RPMI8226 (cell line): Measurements from ENCODE around the gene PLPPR1.

Source experiments
- DNase-seq: peaks from one replicate; pipeline ENCODE4 v3.0.0-alpha.2; 2015

PLPPR1 gene

GRCh38 chr9:101050650-101051049, 22.1 kb downstream of the PLPPR1 start:
- DNase-seq = no peak

GRCh38 chr9:101054657-101055056, 26.1 kb downstream of the PLPPR1 start:
- DNase-seq = no peak

- no peak for DNase-seq
Observed at GRCh38 chr9:101055516-101055915, 27.0 kb downstream of the PLPPR1 start.

- no peak for DNase-seq
Observed at GRCh38 chr9:101062686-101063085, 34.2 kb downstream of the PLPPR1 start.

GRCh38 chr9:101063192-101063591, 34.7 kb downstream of the PLPPR1 start:
- no peak for DNase-seq

GRCh38 chr9:101064206-101064605, 35.7 kb downstream of the PLPPR1 start:
- no peak for DNase-seq

- DNase-seq = no peak
Observed at GRCh38 chr9:101065930-101066329, 37.4 kb downstream of the PLPPR1 start.

GRCh38 chr9:101068696-101069095, 40.2 kb downstream of the PLPPR1 start:
- DNase-seq = no peak

- DNase-seq = no peak
Observed at GRCh38 chr9:101072259-101072658, 43.7 kb downstream of the PLPPR1 start.

GRCh38 chr9:101073122-101073521, 44.6 kb downstream of the PLPPR1 start:
- DNase-seq = no peak

GRCh38 chr9:101081641-101082040, 53.1 kb downstream of the PLPPR1 start:
- DNase-seq = no peak

- no peak for DNase-seq
Observed at GRCh38 chr9:101083448-101084202, 55.1 kb downstream of the PLPPR1 start.

- DNase-seq = no peak
Observed at GRCh38 chr9:101087426-101087825, 58.9 kb downstream of the PLPPR1 start.

GRCh38 chr9:101092922-101093321, 64.4 kb downstream of the PLPPR1 start:
- DNase-seq = no peak

GRCh38 chr9:101093620-101094019, 65.1 kb downstream of the PLPPR1 start:
- no peak for DNase-seq

GRCh38 chr9:101094686-101095085, 66.2 kb downstream of the PLPPR1 start:
- DNase-seq = no peak

- no peak for DNase-seq
Observed at GRCh38 chr9:101097210-101097609, 68.7 kb downstream of the PLPPR1 start.

GRCh38 chr9:101098392-101098791, 69.9 kb downstream of the PLPPR1 start:
- DNase-seq = no peak

- no peak for DNase-seq
Observed at GRCh38 chr9:101114317-101114716, 85.8 kb downstream of the PLPPR1 start.

- DNase-seq = no peak
Observed at GRCh38 chr9:101115102-101115501, 86.6 kb downstream of the PLPPR1 start.

GRCh38 chr9:101117161-101117560, 88.6 kb downstream of the PLPPR1 start:
- no peak for DNase-seq

GRCh38 chr9:101119206-101119819, 90.8 kb downstream of the PLPPR1 start:
- DNase-seq = peak; percentile 48

GRCh38 chr9:101121836-101122399, 93.4 kb downstream of the PLPPR1 start:
- DNase-seq = no peak

- no peak for DNase-seq
Observed at GRCh38 chr9:101126556-101126955, 98.0 kb downstream of the PLPPR1 start.
